Thoracic aorta (tissue), 2 donors: Measurements from ENCODE around the gene MFSD8. TPM values are rescaled to one million over a fixed set of nuclear protein-coding genes. Genes with fewer than 3 reads are reported as not detected.
"Not testable (repeated sequence)": the region's sequence is repeated elsewhere in the genome, so short reads cannot be mapped to it uniquely, and the experiment has no call there.

Experiments
- ATAC-seq: fragments of 150-250 bp; one replicate; pipeline ENCODE4 v1.8.0; 2017; ENCODE audit warnings: low read depth; ENCODE audit not compliant: insufficient number of reproducible peaks, low FRiP score
- DNase-seq: peaks from one replicate; pipeline ENCODE4 v3.0.0-alpha.2; 2020; ENCODE audit warnings: low spot score
- H3K27ac ChIP-seq, 2 donors: fragments of 200-600 bp; sonication (generic); 1 replicate in 1 of 2; 2 replicates in 1 of 2; pipeline ENCODE4 v1.5.1; 2016; ENCODE audit warnings: mild to moderate bottlenecking in 2 of 2, moderate library complexity in 2 of 2
- H3K27me3 ChIP-seq: fragments of 200-600 bp; sonication (generic); replicated peaks from 2 replicates; pipeline ENCODE4 v1.6.0; 2016; ENCODE audit warnings: mild to moderate bottlenecking; ENCODE audit not compliant: insufficient read depth
- H3K36me3 ChIP-seq: fragments of 200-600 bp; sonication (generic); one replicate; pipeline ENCODE4 v1.5.1; 2016
- H3K4me1 ChIP-seq, 2 donors: fragments of 200-600 bp; sonication (generic); 1 replicate in 1 of 2; 2 replicates in 1 of 2; pipeline versions ENCODE4 v1.5.1 to v1.6.0; 2016; ENCODE audit warnings: low read depth in 2 of 2, mild to moderate bottlenecking in 1 of 2; ENCODE audit not compliant: control insufficient read depth in 1 of 2
- H3K4me3 ChIP-seq: fragments of 200-600 bp; sonication (generic); 2 replicates; pipeline ENCODE4 v1.5.1; 2016; ENCODE audit warnings: mild to moderate bottlenecking
- H3K9me3 ChIP-seq: fragments of 200-600 bp; sonication (generic); 2 replicates; pipeline ENCODE4 v1.5.1; 2016
- total RNA-seq, 2 donors: library from RNA; depleted of rRNA; stranded (reverse); fragments of >200 nt; gene quantifications; one replicate each; pipeline versions ENCODE4 v1.1.0 to v1.2.3, GENCODE V29; 2016
- TF ChIP-seq, protein P1 (sequence below): fragments of 200-600 bp; sonication (generic); IDR thresholded peaks from one replicate; pipeline ENCODE4 v1.5.1; 2019; ENCODE audit warnings: antibody characterized with exemption

MFSD8 gene
- total RNA-seq, 2 donors from 2014 or later, result 28.2 to 30.7 TPM

DNA sequence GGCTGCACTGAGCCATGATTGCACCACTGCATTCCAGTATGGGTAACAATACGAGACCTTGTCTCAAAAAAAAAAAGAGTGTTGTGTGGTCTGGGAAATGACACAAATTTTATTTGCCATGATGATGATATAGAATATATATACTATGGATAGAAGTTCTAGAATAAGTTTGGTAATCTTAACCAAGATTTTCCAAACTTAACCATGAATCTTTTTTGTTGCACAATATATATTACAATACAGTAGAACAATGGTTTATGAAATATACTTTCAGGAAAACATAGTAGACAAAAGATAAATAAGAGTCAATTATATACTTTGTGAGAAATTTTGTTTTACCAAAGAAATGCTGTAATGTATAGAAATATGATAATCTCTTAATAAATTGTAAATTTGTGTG is 34.8 kb downstream of the MFSD8 start:
- no peak for ATAC-seq
- H3K36me3 ChIP-seq, result peaks cover 15% of the 10 kb centered on the region
- TF ChIP-seq, protein P1, sequence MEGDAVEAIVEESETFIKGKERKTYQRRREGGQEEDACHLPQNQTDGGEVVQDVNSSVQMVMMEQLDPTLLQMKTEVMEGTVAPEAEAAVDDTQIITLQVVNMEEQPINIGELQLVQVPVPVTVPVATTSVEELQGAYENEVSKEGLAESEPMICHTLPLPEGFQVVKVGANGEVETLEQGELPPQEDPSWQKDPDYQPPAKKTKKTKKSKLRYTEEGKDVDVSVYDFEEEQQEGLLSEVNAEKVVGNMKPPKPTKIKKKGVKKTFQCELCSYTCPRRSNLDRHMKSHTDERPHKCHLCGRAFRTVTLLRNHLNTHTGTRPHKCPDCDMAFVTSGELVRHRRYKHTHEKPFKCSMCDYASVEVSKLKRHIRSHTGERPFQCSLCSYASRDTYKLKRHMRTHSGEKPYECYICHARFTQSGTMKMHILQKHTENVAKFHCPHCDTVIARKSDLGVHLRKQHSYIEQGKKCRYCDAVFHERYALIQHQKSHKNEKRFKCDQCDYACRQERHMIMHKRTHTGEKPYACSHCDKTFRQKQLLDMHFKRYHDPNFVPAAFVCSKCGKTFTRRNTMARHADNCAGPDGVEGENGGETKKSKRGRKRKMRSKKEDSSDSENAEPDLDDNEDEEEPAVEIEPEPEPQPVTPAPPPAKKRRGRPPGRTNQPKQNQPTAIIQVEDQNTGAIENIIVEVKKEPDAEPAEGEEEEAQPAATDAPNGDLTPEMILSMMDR, result no peak
- no peak overlapping the region for H3K4me3 ChIP-seq
- H3K27ac ChIP-seq, result no peak overlapping the region
- no peaks in the 10 kb centered on the region for H3K4me1 ChIP-seq
- no peak for DNase-seq
- no peaks in the 10 kb centered on the region for H3K9me3 ChIP-seq
- H3K27me3 ChIP-seq, result no peaks in the 10 kb centered on the region

DNA sequence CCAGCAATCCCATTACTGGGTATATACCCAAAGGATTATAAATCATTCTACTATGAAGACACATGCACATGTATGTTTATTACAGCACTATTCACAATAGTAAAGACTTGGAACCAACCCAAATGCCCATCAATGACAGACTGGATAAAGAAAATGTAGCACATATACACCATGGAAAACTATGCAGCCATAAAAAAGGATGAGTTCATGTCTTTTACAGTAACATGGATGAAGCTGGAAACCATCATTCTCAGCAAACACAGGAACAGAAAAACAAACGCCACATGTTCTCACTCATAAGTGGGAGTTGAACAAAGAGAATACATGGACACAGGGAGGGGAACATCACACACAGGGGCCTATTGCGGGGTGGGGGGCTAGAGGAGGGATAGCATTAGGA is 39.3 kb downstream of the MFSD8 start:
- not testable (repeated sequence) for H3K9me3 ChIP-seq, DNase-seq, H3K4me3 ChIP-seq, H3K27me3 ChIP-seq, ATAC-seq, H3K27ac ChIP-seq, H3K4me1 ChIP-seq
- H3K36me3 ChIP-seq, result peaks cover 23% of the 10 kb centered on the region

GRCh38 chr4:127922226-127922625 is 42.7 kb downstream of the MFSD8 start:
- Histone ChIP-seq H3K4me3 (no peak overlapping the region), H3K4me1 (no peaks in the 10 kb centered on the region), H3K9me3 (no peaks in the 10 kb centered on the region), H3K27me3 (no peaks in the 10 kb centered on the region), H3K36me3 (peaks cover 19% of the 10 kb centered on the region), H3K27ac (no peak overlapping the region)
- TF ChIP-seq, protein P1, result no peak
- DNase-seq (no peak), ATAC-seq (no peak)

DNA sequence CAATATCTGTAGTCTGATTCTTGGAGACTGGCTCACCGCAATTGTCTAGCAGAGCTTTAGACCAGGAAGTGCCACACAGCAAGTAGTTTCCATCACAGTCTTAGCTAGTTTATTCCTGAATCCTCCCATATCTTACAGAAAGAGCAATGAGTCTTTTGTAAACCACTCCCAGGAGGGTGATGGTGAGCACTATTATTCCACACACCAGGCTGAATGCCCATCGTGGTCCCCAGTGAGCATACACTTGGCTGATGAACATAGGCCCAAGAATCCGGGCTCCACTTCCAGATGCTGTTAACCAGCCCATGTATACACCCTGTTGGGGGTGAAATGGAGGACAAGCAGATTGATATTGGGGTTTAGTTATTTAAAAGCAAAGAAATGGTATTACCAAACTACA is 44.5 kb downstream of the MFSD8 start:
- no peak overlapping the region for H3K4me3 ChIP-seq
- H3K4me1 ChIP-seq, result no peaks in the 10 kb centered on the region
- peaks cover 15% of the 10 kb centered on the region for H3K36me3 ChIP-seq
- no peaks in the 10 kb centered on the region for H3K9me3 ChIP-seq
- no peak overlapping the region for H3K27ac ChIP-seq
- no peak for ATAC-seq
- DNase-seq, result no peak
- TF ChIP-seq, protein P1, result no peak
- H3K27me3 ChIP-seq, result no peaks in the 10 kb centered on the region

DNA sequence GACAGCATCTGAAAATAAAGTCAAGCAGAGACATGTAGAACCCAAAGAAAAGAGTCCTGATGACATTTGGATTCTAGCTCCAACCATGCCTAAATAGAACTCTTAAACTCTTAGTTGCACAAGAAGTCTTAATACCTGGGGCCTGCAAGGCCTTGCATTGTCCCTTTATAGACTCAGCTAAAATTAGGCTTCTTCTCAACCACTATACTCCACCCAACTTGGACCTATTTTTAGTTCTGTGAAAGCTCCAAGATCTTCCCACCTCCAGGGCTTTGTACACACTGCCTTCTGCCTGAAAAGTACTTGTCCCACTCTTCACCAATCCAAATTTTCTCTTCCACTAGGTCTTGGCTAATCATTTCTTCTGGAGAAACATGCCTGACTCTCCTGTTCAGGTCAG is 47.8 kb downstream of the MFSD8 start:
- Histone ChIP-seq H3K9me3 (no peaks in the 10 kb centered on the region), H3K27ac (no peak overlapping the region), H3K4me1 (no peaks in the 10 kb centered on the region), H3K27me3 (no peaks in the 10 kb centered on the region), H3K4me3 (no peak overlapping the region), H3K36me3 (peaks cover 15% of the 10 kb centered on the region)
- ATAC-seq (no peak), DNase-seq (no peak)
- TF ChIP-seq, protein P1, result no peak

DNA sequence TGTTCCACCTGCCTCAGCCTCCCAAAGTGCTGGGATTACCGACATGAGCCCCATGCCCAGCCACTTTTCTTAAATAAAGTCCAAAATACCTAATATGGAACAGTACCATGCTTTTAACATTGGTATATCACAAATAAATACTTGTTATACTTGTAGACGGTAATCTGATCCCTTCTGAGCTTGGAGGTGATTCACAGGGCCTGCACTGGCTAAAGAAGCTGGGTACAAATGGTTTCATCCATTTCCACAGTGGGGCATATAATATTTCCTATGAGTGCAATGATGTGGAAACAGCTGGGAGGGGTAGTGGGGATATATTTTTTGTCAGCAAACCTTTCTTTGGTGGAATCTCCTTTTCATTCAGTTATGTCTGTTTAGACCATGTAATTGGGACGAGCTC is 48.5 kb downstream of the MFSD8 start:
- TF ChIP-seq, protein P1, result no peak
- Histone ChIP-seq H3K27ac (no peak overlapping the region), H3K4me1 (no peaks in the 10 kb centered on the region), H3K4me3 (no peak overlapping the region), H3K27me3 (no peaks in the 10 kb centered on the region), H3K36me3 (peaks cover 15% of the 10 kb centered on the region), H3K9me3 (no peaks in the 10 kb centered on the region)
- ATAC-seq (no peak), DNase-seq (no peak)
